ENCODE data around the gene AKAP8.

DNA sequence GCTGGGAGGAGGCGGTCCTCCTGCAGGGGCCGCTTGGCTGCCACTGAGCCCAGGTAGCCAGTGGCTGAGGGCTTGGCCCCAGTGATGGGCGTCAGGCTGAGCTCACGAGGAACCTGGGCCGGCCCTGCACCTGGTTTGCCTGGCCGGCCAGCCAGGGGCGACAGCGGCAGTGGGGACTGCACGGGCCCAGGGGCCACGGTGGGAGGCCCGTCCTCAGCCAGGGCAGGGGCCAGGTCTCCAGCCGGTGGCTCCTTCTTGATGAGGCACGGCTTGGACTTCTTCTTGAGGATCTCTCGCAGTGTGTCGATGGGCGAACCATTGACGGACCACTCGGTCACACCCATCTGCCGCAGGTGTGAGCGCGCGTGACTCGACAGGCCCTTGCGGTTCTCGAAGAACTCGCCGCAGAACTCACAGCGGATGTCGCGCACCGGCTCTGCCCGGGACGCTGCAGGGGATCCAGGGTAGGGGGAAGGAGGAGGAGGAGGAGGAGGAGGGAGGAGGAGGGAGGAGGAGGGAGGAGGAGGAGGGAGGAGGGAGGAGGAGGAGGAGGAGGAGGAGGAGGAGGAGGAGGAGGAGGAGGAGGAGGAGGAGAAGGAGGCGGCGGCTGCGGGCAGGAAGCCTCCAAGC, 45.8 kb upstream of the AKAP8 start:
- TF ChIP-seq, protein P1, sequence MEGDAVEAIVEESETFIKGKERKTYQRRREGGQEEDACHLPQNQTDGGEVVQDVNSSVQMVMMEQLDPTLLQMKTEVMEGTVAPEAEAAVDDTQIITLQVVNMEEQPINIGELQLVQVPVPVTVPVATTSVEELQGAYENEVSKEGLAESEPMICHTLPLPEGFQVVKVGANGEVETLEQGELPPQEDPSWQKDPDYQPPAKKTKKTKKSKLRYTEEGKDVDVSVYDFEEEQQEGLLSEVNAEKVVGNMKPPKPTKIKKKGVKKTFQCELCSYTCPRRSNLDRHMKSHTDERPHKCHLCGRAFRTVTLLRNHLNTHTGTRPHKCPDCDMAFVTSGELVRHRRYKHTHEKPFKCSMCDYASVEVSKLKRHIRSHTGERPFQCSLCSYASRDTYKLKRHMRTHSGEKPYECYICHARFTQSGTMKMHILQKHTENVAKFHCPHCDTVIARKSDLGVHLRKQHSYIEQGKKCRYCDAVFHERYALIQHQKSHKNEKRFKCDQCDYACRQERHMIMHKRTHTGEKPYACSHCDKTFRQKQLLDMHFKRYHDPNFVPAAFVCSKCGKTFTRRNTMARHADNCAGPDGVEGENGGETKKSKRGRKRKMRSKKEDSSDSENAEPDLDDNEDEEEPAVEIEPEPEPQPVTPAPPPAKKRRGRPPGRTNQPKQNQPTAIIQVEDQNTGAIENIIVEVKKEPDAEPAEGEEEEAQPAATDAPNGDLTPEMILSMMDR (IDR thresholded peaks at IDR 0.05; ENCODE audit: low read depth, low read length): no peak
- no peak for TF ChIP-seq EZH2phosphoT487 (IDR thresholded peaks at IDR 0.05; ENCODE audit: low read depth)
